Measurements from ENCODE around the gene OR2A5. TPM values are rescaled to one million over a fixed set of nuclear protein-coding genes. Genes with fewer than 3 reads are reported as not detected.
"Not testable (repeated sequence)": the region's sequence is repeated elsewhere in the genome, so short reads cannot be mapped to it uniquely, and the experiment has no call there.

OR2A5 gene
- total RNA-seq, 2 experiments from 2014 or later: not detected

- no peak for DNase-seq
- no peaks in the 10 kb centered on the region for H3K9me3 Mint-ChIP-seq
- peaks cover 15% of the 10 kb centered on the region for H3K27me3 Mint-ChIP-seq (ENCODE audit: low read depth)
- no peak overlapping the region for H3K4me3 Mint-ChIP-seq
- H3K27ac Mint-ChIP-seq: no peak overlapping the region
- no peaks in the 10 kb centered on the region for H3K36me3 Mint-ChIP-seq (ENCODE audit: low read depth)
- CTCF ChIA-PET: interaction anchor here (1.4 kb wide), 1 partner anchor 25 kb away, joined by 5 read pairs; no protein-coding TSS in a partner anchor
- intact Hi-C loops (cut with micrococcal nuclease): no loop called here
- H3K4me1 Mint-ChIP-seq (ENCODE audit: low read depth): no peaks in the 10 kb centered on the region
Observed at GRCh38 chr7:144037414-144038035, 11.2 kb upstream of the OR2A5 start.

GRCh38 chr7:144038887-144039286 is 9.9 kb upstream of the OR2A5 start:
- Mint-ChIP-seq H3K27me3 (ENCODE audit: low read depth) (peaks cover 12% of the 10 kb centered on the region), H3K4me1 (ENCODE audit: low read depth) (no peaks in the 10 kb centered on the region), H3K9me3 (no peaks in the 10 kb centered on the region), H3K4me3 (no peak overlapping the region), H3K27ac (no peak overlapping the region), H3K36me3 (ENCODE audit: low read depth) (no peaks in the 10 kb centered on the region)
- DNase-seq: no peak
- intact Hi-C loops (cut with micrococcal nuclease): no loop called here
- CTCF ChIA-PET: interaction anchor here (0.5 to 1.4 kb wide), 3 partner anchors 24 to 38 kb away, joined by 3 to 5 read pairs (median 3); no protein-coding TSS in a partner anchor

GRCh38 chr7:144049491-144049890 is 743 bp downstream of the OR2A5 start:
- CTCF ChIA-PET: interaction anchor here (0.6 kb wide), 1 partner anchor 14 kb away, joined by 3 read pairs; no protein-coding TSS in a partner anchor
- Mint-ChIP-seq H3K27me3 (ENCODE audit: low read depth) (peaks cover 7% of the 10 kb centered on the region), H3K9me3 (no peaks in the 10 kb centered on the region), H3K4me3 (no peak overlapping the region), H3K27ac (no peak overlapping the region), H3K36me3 (ENCODE audit: low read depth) (no peaks in the 10 kb centered on the region), H3K4me1 (ENCODE audit: low read depth) (no peaks in the 10 kb centered on the region)
- intact Hi-C loops (cut with micrococcal nuclease): no loop called here
- DNase-seq: no peak

GRCh38 chr7:144050093-144050492 is 1.3 kb downstream of the OR2A5 start:
- intact Hi-C loops (cut with micrococcal nuclease): no loop called here
- Mint-ChIP-seq H3K4me1 (ENCODE audit: low read depth) (no peaks in the 10 kb centered on the region), H3K36me3 (ENCODE audit: low read depth) (no peaks in the 10 kb centered on the region), H3K4me3 (no peak overlapping the region), H3K9me3 (no peaks in the 10 kb centered on the region), H3K27me3 (ENCODE audit: low read depth) (peaks cover 3% of the 10 kb centered on the region), H3K27ac (no peak overlapping the region)
- CTCF ChIA-PET: no interaction called here
- DNase-seq: no peak

GRCh38 chr7:144050884-144051283 is 2.1 kb downstream of the OR2A5 start:
- H3K4me3 Mint-ChIP-seq; H3K27ac Mint-ChIP-seq; CTCF ChIA-PET; H3K4me1 Mint-ChIP-seq (ENCODE audit: low read depth); DNase-seq; H3K27me3 Mint-ChIP-seq (ENCODE audit: low read depth); H3K9me3 Mint-ChIP-seq; intact Hi-C loops (cut with micrococcal nuclease); H3K36me3 Mint-ChIP-seq (ENCODE audit: low read depth): not testable (repeated sequence)

- CTCF ChIA-PET: no interaction called here
- Mint-ChIP-seq H3K9me3 (peaks cover 2% of the 10 kb centered on the region), H3K4me1 (ENCODE audit: low read depth) (no peaks in the 10 kb centered on the region), H3K4me3 (no peak overlapping the region), H3K27ac (no peak overlapping the region), H3K36me3 (ENCODE audit: low read depth) (no peaks in the 10 kb centered on the region), H3K27me3 (ENCODE audit: low read depth) (peaks cover 17% of the 10 kb centered on the region)
- DNase-seq: no peak
- intact Hi-C loops (cut with micrococcal nuclease): no loop called here
Observed at GRCh38 chr7:144057954-144058353, 9.2 kb downstream of the OR2A5 start.

GRCh38 chr7:144063710-144064109 is 15.0 kb downstream of the OR2A5 start:
- Mint-ChIP-seq H3K27me3 (ENCODE audit: low read depth) (peaks cover 28% of the 10 kb centered on the region), H3K27ac (no peak overlapping the region), H3K4me1 (ENCODE audit: low read depth) (no peaks in the 10 kb centered on the region), H3K4me3 (no peak overlapping the region), H3K36me3 (ENCODE audit: low read depth) (no peaks in the 10 kb centered on the region), H3K9me3 (peaks cover 2% of the 10 kb centered on the region)
- intact Hi-C loops (cut with micrococcal nuclease): no loop called here
- CTCF ChIA-PET: interaction anchor here (0.7 to 1.9 kb wide), 5 partner anchors 14 to 31 kb away, joined by 3 to 5 read pairs (median 4); no protein-coding TSS in a partner anchor
- DNase-seq: no peak

GRCh38 chr7:144069511-144069910 is 20.8 kb downstream of the OR2A5 start, which contains the start of gene OR2A25:
Gene OR2A25, plus strand, starts transcription at chr7:144069811. Its CDS starts 4,409 bp downstream, at chr7:144074220.
- Mint-ChIP-seq H3K36me3 (ENCODE audit: low read depth) (no peaks in the 10 kb centered on the region), H3K9me3 (no peaks in the 10 kb centered on the region), H3K4me3 (no peak within 1 kb of the TSS), H3K4me1 (ENCODE audit: low read depth) (no peaks in the 10 kb centered on the region), H3K27me3 (ENCODE audit: low read depth) (peaks cover 12% of the 10 kb centered on the region), H3K27ac (no peak within 1 kb of the TSS)
- DNase-seq: no peak
- CTCF ChIA-PET: interaction anchor here (1.0 to 1.4 kb wide), 2 partner anchors 57 to 58 kb away, joined by 3 read pairs; no protein-coding TSS in a partner anchor
- intact Hi-C loops (cut with micrococcal nuclease): no loop called here

- peaks cover 12% of the 10 kb centered on the region for H3K27me3 Mint-ChIP-seq (ENCODE audit: low read depth)
Observed at GRCh38 chr7:144069953-144070352, 21.2 kb downstream of the OR2A5 start.

GRCh38 chr7:144074374-144074773 is 25.6 kb downstream of the OR2A5 start:
- Mint-ChIP-seq H3K9me3 (no peaks in the 10 kb centered on the region), H3K4me3 (no peak overlapping the region), H3K27ac (no peak overlapping the region), H3K4me1 (ENCODE audit: low read depth) (no peaks in the 10 kb centered on the region), H3K27me3 (ENCODE audit: low read depth) (peaks cover 2% of the 10 kb centered on the region), H3K36me3 (ENCODE audit: low read depth) (no peaks in the 10 kb centered on the region)
- no peak for DNase-seq
- CTCF ChIA-PET: no interaction called here
- intact Hi-C loops (cut with micrococcal nuclease): no loop called here

More at GRCh38 chr7:144069953-144070352, 21.2 kb downstream of the OR2A5 start:
- no peak overlapping the region for H3K4me3 Mint-ChIP-seq
- H3K4me1 Mint-ChIP-seq (ENCODE audit: low read depth): no peaks in the 10 kb centered on the region
- DNase-seq: no peak
- no peak overlapping the region for H3K27ac Mint-ChIP-seq
- H3K36me3 Mint-ChIP-seq (ENCODE audit: low read depth): no peaks in the 10 kb centered on the region
- CTCF ChIA-PET: interaction anchor here (1.0 to 1.4 kb wide), 2 partner anchors 56 to 58 kb away, joined by 3 read pairs; no protein-coding TSS in a partner anchor
- intact Hi-C loops (cut with micrococcal nuclease): no loop called here
- H3K9me3 Mint-ChIP-seq: no peaks in the 10 kb centered on the region

GRCh38 chr7:144085978-144086377 is 37.2 kb downstream of the OR2A5 start, which contains the start of gene OR2A12:
Gene OR2A12, plus strand, starts transcription at chr7:144086278. Its CDS starts 8,830 bp downstream, at chr7:144095108.
- intact Hi-C loops (cut with micrococcal nuclease): no loop called here
- CTCF ChIA-PET: interaction anchor here (1.1 kb wide), 1 partner anchor 42 kb away, joined by 3 read pairs; no protein-coding TSS in a partner anchor
- Mint-ChIP-seq H3K4me3 (no peak within 1 kb of the TSS), H3K27me3 (ENCODE audit: low read depth) (peaks cover 12% of the 10 kb centered on the region), H3K9me3 (no peaks in the 10 kb centered on the region), H3K36me3 (ENCODE audit: low read depth) (no peaks in the 10 kb centered on the region), H3K4me1 (ENCODE audit: low read depth) (no peaks in the 10 kb centered on the region), H3K27ac (no peak within 1 kb of the TSS)
- no peak for DNase-seq

- DNase-seq: no peak
- H3K9me3 Mint-ChIP-seq: no peaks in the 10 kb centered on the region
- H3K4me1 Mint-ChIP-seq (ENCODE audit: low read depth): no peaks in the 10 kb centered on the region
- intact Hi-C loops (cut with micrococcal nuclease): no loop called here
- CTCF ChIA-PET: no interaction called here
- H3K36me3 Mint-ChIP-seq (ENCODE audit: low read depth): no peaks in the 10 kb centered on the region
- H3K4me3 Mint-ChIP-seq: no peak overlapping the region
- H3K27me3 Mint-ChIP-seq (ENCODE audit: low read depth): peaks cover 12% of the 10 kb centered on the region
- no peak overlapping the region for H3K27ac Mint-ChIP-seq
Observed at GRCh38 chr7:144086730-144087129, 38.0 kb downstream of the OR2A5 start.

GRCh38 chr7:144087230-144087629 is 38.5 kb downstream of the OR2A5 start:
- Mint-ChIP-seq H3K9me3 (no peaks in the 10 kb centered on the region), H3K27ac (no peak overlapping the region), H3K27me3 (ENCODE audit: low read depth) (peaks cover 11% of the 10 kb centered on the region), H3K4me1 (ENCODE audit: low read depth) (no peaks in the 10 kb centered on the region), H3K36me3 (ENCODE audit: low read depth) (no peaks in the 10 kb centered on the region), H3K4me3 (no peak overlapping the region)
- CTCF ChIA-PET: no interaction called here
- no peak for DNase-seq
- intact Hi-C loops (cut with micrococcal nuclease): no loop called here

All from activated naive CD4-positive, alpha-beta T cell treated with anti-CD3 and anti-CD28 coated beads for 36 hours (primary cell).